A549 (cell line): ENCODE measurements around the gene PRKCE. TPM values are rescaled to one million over a fixed set of nuclear protein-coding genes. Genes with fewer than 3 reads are reported as not detected.
A peak's percentile ranks its signal among the peaks of the same experiment; 100 is the strongest.

ENCODE experiments used
- ATAC-seq, 2 experiments: fragments of 200-7000 bp in 1 of 2; fragments of >200 bp in 1 of 2; cut with Nextera tagmentation in 1 of 2; cut with Tn5 transposase in 1 of 2; 3 replicates each; pipeline versions ENCODE4 v1.8.0 to v1.9.1; 2018 to 2020; ENCODE audit warnings: mild to moderate bottlenecking in 1 of 2, moderate library complexity in 1 of 2
- CTCF ChIA-PET: fragments of 300-600 bp; sonication (Branson Sonifier 250); formaldehyde crosslinking; extraction: SDS; loops from one replicate; lab custom pipeline; 2021; ENCODE audit warnings: antibody characterized with exemption, inconsistent platforms; lab: Yijun Ruan, JAX
- POLR2A ChIA-PET: fragments of 350-600 bp; formaldehyde crosslinking; extraction: SDS; loops from one replicate; lab custom pipeline; 2021; ENCODE audit warnings: antibody characterized with exemption, inconsistent platforms; lab: Yijun Ruan, JAX
- DNase-seq, 2 experiments: peaks; one replicate each; pipeline versions ENCODE4 v3.0.0 to v3.0.0-alpha.2; 2011 to 2016; ENCODE audit warnings: low read depth in 1 of 2, low spot score in 1 of 2
- FAIRE-seq: peaks from 2 replicates; lab custom pipeline; 2011; peaks lifted over from hg19 to GRCh38; lab: Jason Lieb, UNC
- H3K27ac ChIP-seq, 2 experiments: fragments of >200 bp; sonication (Bioruptor Twin); formaldehyde crosslinking; 3 replicates each; pipeline ENCODE4 v1.5.1; 2016 to 2017
- H3K4me1 ChIP-seq: fragments of >200 bp; sonication (Bioruptor Twin); formaldehyde crosslinking; 3 replicates; pipeline ENCODE4 v1.6.1; 2016
- H3K4me2 ChIP-seq: fragments of >200 bp; sonication (Bioruptor Twin); formaldehyde crosslinking; 3 replicates; pipeline ENCODE4 v1.6.1; 2016
- H3K4me3 ChIP-seq: fragments of >200 bp; sonication (Bioruptor Twin); formaldehyde crosslinking; 3 replicates; pipeline ENCODE4 v1.5.1; 2016
- H3K9me3 ChIP-seq: fragments of >200 bp; sonication (Bioruptor Twin); formaldehyde crosslinking; 3 replicates; pipeline ENCODE4 v1.6.1; 2016
- BHLHE40 ChIP-seq: IDR thresholded peaks from 2 replicates; pipeline ENCODE4 v1.6.1; 2012; ENCODE audit warnings: low read depth, low read length, inconsistent platforms
- CBX8 ChIP-seq: fragments of 200-600 bp; sonication (generic); IDR thresholded peaks from 2 replicates; pipeline ENCODE4 v1.6.1; 2016
- CHD2 ChIP-seq: fragments of 150-350 bp; IDR thresholded peaks from 2 replicates; pipeline ENCODE4 v1.6.1; 2014; ENCODE audit warnings: low read length; ENCODE audit not compliant: partially characterized antibody
- ESRRA ChIP-seq: fragments of 150-350 bp; IDR thresholded peaks from 2 replicates; pipeline ENCODE4 v1.6.1; 2014; ENCODE audit warnings: mild to moderate bottlenecking, low read length, borderline replicate concordance
- FOSL2 ChIP-seq, 2 experiments: fragments of 450-650 bp in 1 of 2; fragments of >200 bp in 1 of 2; sonication (Bioruptor Twin) in 1 of 2; formaldehyde crosslinking; IDR thresholded peaks; 2 replicates each; pipeline versions ENCODE4 v1.5.0 to v1.6.1; 2016 to 2020; ENCODE audit warnings: mild to moderate bottlenecking in 1 of 2, moderate library complexity in 1 of 2
- FOXS1 ChIP-seq: fragments of 250-450 bp; sonication (Bioruptor Pico); IDR thresholded peaks from 2 replicates; pipeline ENCODE4 v1.5.0; 2020; ENCODE audit warnings: mild to moderate bottlenecking, moderate library complexity
- GATA3 ChIP-seq: IDR thresholded peaks from 2 replicates; pipeline ENCODE4 v1.6.1; 2012; ENCODE audit warnings: borderline replicate concordance
- HDAC2 ChIP-seq: fragments of 200-600 bp; sonication (generic); IDR thresholded peaks from 2 replicates; pipeline ENCODE4 v1.6.1; 2016
- HOXA7 ChIP-seq: fragments of 250-450 bp; sonication (Bioruptor Pico); IDR thresholded peaks from 2 replicates; pipeline ENCODE4 v1.5.0; 2020; ENCODE audit warnings: mild to moderate bottlenecking, moderate library complexity
- JUN ChIP-seq, 2 experiments: fragments of >200 bp; sonication (Bioruptor Twin); formaldehyde crosslinking; IDR thresholded peaks; 2 replicates in 1 of 2; 3 replicates in 1 of 2; pipeline ENCODE4 v1.6.1; 2016 to 2017
- KDM1A ChIP-seq: fragments of 200-600 bp; sonication (generic); IDR thresholded peaks from 2 replicates; pipeline ENCODE4 v1.6.1; 2016; ENCODE audit warnings: low read depth, mild to moderate bottlenecking
- KDM5A ChIP-seq: fragments of 200-600 bp; sonication (generic); IDR thresholded peaks from 2 replicates; pipeline ENCODE4 v1.6.1; 2016; ENCODE audit warnings: antibody characterized with exemption, mild to moderate bottlenecking
- MAFK ChIP-seq: fragments of 450-650 bp; IDR thresholded peaks from 2 replicates; pipeline ENCODE4 v1.6.1; 2014; ENCODE audit not compliant: partially characterized antibody
- NFE2L2 ChIP-seq: fragments of 150-350 bp; conservative IDR thresholded peaks from 2 replicates; pipeline ENCODE4 v1.6.1; 2014; ENCODE audit warnings: low read length
- POLR2AphosphoS2 ChIP-seq: conservative IDR thresholded peaks from 2 replicates; pipeline ENCODE4 v1.6.1; 2012; ENCODE audit warnings: low read length, improper control_type of control experiment, inconsistent platforms
- SREBF2 ChIP-seq: fragments of 450-650 bp; IDR thresholded peaks from 2 replicates; pipeline ENCODE4 v1.6.1; 2014; ENCODE audit warnings: mild to moderate bottlenecking, moderate library complexity
- TFCP2L1 ChIP-seq: fragments of 250-450 bp; sonication (Bioruptor Pico); IDR thresholded peaks from 2 replicates; pipeline ENCODE4 v1.5.0; 2021; ENCODE audit warnings: mild to moderate bottlenecking
- TP53 ChIP-seq: fragments of 250-450 bp; sonication (Bioruptor Pico); IDR thresholded peaks from 2 replicates; pipeline ENCODE4 v1.5.0; 2021; ENCODE audit warnings: mild to moderate bottlenecking, moderate library complexity
- ZNF302 ChIP-seq: fragments of 250-450 bp; sonication (Bioruptor Pico); IDR thresholded peaks from 2 replicates; pipeline ENCODE4 v1.9.0; 2021; ENCODE audit warnings: inconsistent platforms, mild to moderate bottlenecking, moderate library complexity
- WGBS: methylation state at CpG from one replicate; pipeline ENCODE4 v1.1.6; 2017; ENCODE audit errors: missing lambda C conversion rate; 5-methylcytosine and 5-hydroxymethylcytosine counted together
- polyA plus RNA-seq, 4 experiments: library from polyadenylated mRNA; depleted of rRNA in 3 of 4; stranded (reverse); fragments of >200 nt; fragmentation: RNase III in 1 of 4; extraction: RNeasy Plus Mini Kit Qiagen cat#74134 plus additional on column Dnase treatment in 1 of 4; gene quantifications; 2 replicates in 3 of 4; 3 replicates in 1 of 4; pipeline ENCODE4 v1.2.3, GENCODE V29; 2011 to 2017
- TF ChIP-seq, protein P1 (sequence below): fragments of >200 bp; sonication (Bioruptor Twin); formaldehyde crosslinking; IDR thresholded peaks from 3 replicates; pipeline ENCODE4 v1.6.1; 2016
- TF ChIP-seq, protein P2 (sequence below): fragments of >200 bp; sonication (Bioruptor Twin); formaldehyde crosslinking; IDR thresholded peaks from 2 replicates; pipeline ENCODE4 v1.6.1; 2016
- TF ChIP-seq, protein P3 (sequence below): IDR thresholded peaks from 2 replicates; pipeline ENCODE4 v1.6.1; 2012
- TF ChIP-seq, protein P4 (sequence below): fragments of 250-450 bp; sonication (Bioruptor Pico); IDR thresholded peaks from 2 replicates; pipeline ENCODE4 v1.5.0; 2020; ENCODE audit warnings: low read depth, mild to moderate bottlenecking, moderate library complexity

The PRKCE gene
- polyA plus RNA-seq, 2 of the 4 experiments (the other 2 are of a cell fraction) = 11.5 to 12.0 TPM

DNA sequence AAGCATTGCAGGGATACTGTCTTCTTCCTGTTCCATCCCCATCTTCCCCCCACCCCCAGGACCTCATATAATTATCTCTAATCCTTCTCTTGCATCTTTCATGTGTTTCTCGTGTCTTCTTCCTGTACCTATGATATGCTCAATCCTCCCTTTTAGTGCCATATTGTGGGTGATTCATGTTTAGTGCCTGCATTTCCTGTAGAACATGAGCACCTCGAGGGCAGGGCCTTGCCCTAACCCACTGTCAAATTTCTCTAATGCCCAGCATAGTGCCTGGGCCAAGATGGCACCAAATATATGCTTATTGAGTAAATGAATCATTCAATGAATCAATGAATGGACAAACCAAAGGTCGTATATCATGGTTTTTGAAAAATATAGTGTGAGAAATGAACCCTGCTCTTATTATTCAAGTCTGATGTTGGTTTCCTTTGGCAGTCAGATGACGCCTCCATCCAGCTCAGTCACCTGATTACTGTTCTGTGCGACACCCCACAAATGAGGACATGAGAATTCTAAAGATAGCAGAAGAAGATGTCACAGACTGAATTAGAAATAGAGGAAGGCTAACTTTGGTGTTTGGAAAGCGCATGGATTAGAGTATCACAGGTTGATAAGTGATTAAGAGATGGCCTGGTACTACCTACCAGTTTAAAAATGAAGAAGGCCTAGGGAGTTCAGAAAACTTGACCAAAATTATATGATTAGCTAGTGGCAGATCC lies 278.4 kb downstream of the PRKCE start:
- Histone ChIP-seq H3K4me2 (no peak overlapping the region), H3K4me1 (no peaks in the 10 kb centered on the region), H3K4me3 (no peak overlapping the region), H3K9me3 (no peaks in the 10 kb centered on the region), H3K27ac (no peak overlapping the region)
- FAIRE-seq = no peak
- POLR2A ChIA-PET = no interaction called here
- no peak for ATAC-seq
- CTCF ChIA-PET = interaction anchor here (0.6 to 1.4 kb wide), 5 partner anchors 19 to 285 kb away, joined by 3 to 4 read pairs (median 3); no protein-coding TSS in a partner anchor
- DNase-seq = no peak
- TF ChIP-seq KDM1A = no peak
- TF ChIP-seq CBX8 = no peak
- no peak for TF ChIP-seq FOXS1
- TF ChIP-seq, protein P1, sequence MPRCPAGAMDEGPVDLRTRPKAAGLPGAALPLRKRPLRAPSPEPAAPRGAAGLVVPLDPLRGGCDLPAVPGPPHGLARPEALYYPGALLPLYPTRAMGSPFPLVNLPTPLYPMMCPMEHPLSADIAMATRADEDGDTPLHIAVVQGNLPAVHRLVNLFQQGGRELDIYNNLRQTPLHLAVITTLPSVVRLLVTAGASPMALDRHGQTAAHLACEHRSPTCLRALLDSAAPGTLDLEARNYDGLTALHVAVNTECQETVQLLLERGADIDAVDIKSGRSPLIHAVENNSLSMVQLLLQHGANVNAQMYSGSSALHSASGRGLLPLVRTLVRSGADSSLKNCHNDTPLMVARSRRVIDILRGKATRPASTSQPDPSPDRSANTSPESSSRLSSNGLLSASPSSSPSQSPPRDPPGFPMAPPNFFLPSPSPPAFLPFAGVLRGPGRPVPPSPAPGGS = no peak
- no peak for TF ChIP-seq ESRRA
- TF ChIP-seq, protein P2, sequence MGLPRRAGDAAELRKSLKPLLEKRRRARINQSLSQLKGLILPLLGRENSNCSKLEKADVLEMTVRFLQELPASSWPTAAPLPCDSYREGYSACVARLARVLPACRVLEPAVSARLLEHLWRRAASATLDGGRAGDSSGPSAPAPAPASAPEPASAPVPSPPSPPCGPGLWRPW = no peak
- no peak for TF ChIP-seq TP53
- WGBS = 80% methylated on average over 6 of the region's 6 CpGs

DNA sequence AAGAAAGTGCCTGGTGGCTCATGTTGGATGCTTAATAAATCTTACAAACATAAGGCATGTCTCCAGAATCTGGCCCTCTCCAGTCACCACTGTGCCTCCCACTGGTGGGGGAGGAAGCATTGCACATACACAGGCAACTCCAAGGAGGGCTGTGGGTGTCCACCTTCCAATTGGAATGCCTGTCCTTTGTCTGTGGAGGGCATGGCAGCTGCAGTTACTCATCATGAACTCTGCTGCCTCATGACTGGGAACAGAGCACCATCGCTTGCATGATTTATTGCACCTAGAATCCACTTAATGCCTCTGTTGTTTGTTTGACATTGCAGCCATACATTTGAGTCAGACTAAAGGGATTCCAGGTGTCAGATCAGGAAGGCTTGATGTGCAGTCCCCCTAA lies 278.9 kb downstream of the PRKCE start:
- Histone ChIP-seq H3K27ac (no peak overlapping the region), H3K4me3 (no peak overlapping the region), H3K9me3 (no peaks in the 10 kb centered on the region), H3K4me2 (no peak overlapping the region), H3K4me1 (peaks cover 2% of the 10 kb centered on the region; the same call in 1 of the 3 replicates)
- CTCF ChIA-PET = interaction anchor here (0.6 kb wide), 2 partner anchors 232 to 285 kb away, joined by 3 read pairs; no protein-coding TSS in a partner anchor
- peak in 1 of 2 experiments; percentile 26 for DNase-seq
- WGBS = 67% methylated on average over 1 of the region's 1 CpG
- POLR2A ChIA-PET = no interaction called here
- peak; percentile 27 to 67; a peak in 3 of 6 replicates for ATAC-seq
- TF ChIP-seq FOXS1 (no peak), ZNF302 (CRISPR knock-in tag) (no peak), CHD2 (no peak), JUN (IDR thresholded peaks at IDR 0.05) (no peak), GATA3 (no peak), BHLHE40 (no peak), TFCP2L1 (CRISPR knock-in tag) (no peak), ESRRA (no peak), NFE2L2 (no peak), MAFK (no peak), HOXA7 (CRISPR knock-in tag) (no peak), SREBF2 (no peak), HDAC2 (no peak), KDM5A (no peak), POLR2AphosphoS2 (no peak), FOSL2 (IDR thresholded peaks at IDR 0.05) (no peak), FOSL2 (CRISPR knock-in tag; IDR thresholded peaks at IDR 0.05) (no peak)
- TF ChIP-seq, protein P3, sequence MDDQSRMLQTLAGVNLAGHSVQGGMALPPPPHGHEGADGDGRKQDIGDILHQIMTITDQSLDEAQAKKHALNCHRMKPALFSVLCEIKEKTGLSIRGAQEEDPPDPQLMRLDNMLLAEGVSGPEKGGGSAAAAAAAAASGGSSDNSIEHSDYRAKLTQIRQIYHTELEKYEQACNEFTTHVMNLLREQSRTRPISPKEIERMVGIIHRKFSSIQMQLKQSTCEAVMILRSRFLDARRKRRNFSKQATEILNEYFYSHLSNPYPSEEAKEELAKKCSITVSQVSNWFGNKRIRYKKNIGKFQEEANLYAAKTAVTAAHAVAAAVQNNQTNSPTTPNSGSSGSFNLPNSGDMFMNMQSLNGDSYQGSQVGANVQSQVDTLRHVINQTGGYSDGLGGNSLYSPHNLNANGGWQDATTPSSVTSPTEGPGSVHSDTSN = no peak
- TF ChIP-seq, protein P1 = no peak
- TF ChIP-seq, protein P2 = no peak
- TF ChIP-seq, protein P4, sequence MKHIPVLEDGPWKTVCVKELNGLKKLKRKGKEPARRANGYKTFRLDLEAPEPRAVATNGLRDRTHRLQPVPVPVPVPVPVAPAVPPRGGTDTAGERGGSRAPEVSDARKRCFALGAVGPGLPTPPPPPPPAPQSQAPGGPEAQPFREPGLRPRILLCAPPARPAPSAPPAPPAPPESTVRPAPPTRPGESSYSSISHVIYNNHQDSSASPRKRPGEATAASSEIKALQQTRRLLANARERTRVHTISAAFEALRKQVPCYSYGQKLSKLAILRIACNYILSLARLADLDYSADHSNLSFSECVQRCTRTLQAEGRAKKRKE (CRISPR knock-in tag) = no peak
- FAIRE-seq = no peak
